Jurkat, Clone E6-1 (cell line): ENCODE results near the gene MT1E.
"Not testable (repeated sequence)": the region's sequence is repeated elsewhere in the genome, so short reads cannot be mapped to it uniquely, and the experiment has no call there.

Experiments used
- DNase-seq: peaks from one replicate; pipeline ENCODE4 v3.0.0-alpha.2; 2011; ENCODE audit warnings: low read depth, low spot score
- H3K4me3 ChIP-seq: 2 replicates; pipeline ENCODE4 v1.5.1; 2011; ENCODE audit warnings: mild to moderate bottlenecking, low read length, control low read depth, moderate library complexity

The MT1E gene

DNA sequence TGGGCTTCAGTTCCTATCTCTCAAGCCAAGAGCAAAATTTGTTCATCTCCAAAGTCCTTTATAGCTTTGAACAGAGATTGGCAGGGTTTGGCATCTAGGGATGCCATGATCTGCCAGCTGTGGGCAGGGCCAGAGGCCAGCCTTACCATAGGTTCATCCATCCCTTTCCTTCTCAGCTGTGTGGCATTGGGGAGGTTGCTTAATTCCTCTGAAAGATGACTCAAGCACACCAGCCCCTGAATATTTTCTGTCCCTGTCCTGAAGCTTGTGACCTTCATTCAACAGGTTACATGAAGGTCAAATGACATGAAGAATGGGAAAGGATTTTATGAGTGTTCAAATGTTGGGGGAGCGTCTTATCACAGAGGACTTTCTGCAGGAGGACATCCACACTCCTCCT lies 38.9 kb downstream of the MT1E start:
- no peak for DNase-seq

DNA sequence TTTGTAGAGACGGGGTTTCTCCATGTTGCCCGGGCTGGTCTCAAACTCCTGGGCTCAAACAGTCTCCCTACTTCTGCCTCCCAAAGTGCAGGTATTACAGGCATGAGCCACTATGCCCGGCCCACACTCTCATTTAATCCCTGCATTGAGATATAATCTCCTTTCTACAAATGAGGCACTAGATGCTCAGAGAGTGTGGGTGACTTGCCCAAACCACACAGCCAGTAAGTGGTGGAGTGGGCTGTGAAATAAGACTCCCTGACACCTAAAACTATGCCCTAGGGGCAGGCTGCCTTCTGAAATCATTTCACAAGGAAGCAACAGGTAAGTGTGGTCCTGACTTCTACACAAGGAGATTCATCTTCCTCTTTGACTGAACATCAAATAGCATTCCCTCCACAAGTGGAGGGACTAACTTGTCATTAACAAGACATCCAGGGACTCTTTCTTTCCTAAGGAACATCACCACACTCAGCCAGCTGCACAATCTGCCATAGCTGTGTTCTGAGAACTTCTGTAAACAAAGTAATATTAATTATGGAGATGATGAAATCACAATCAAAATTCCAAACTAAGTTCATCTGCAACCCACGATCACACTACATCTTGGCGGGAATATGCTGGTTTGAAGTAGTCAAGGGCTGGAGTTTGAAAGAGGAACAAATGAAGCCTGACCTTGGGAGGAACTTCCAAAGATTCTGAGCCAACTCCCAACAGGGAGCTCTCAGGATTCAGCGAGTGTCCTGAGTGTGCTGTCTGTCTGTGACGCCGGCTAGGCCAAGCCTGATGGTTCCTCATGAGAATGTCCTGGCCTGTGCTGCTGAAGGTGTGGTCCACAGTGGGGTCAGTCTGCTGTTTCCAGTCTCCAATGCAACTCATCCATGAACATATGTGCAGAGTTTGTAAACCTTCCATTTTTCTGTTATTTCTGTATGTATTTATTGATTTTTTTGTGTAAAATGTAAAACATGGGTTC lies 40.0 kb downstream of the MT1E start:
- H3K4me3 ChIP-seq, DNase-seq: not testable (repeated sequence)

More for the DNA sequence above, 38.9 kb downstream of the MT1E start:
- no peak overlapping the region for H3K4me3 ChIP-seq

DNA sequence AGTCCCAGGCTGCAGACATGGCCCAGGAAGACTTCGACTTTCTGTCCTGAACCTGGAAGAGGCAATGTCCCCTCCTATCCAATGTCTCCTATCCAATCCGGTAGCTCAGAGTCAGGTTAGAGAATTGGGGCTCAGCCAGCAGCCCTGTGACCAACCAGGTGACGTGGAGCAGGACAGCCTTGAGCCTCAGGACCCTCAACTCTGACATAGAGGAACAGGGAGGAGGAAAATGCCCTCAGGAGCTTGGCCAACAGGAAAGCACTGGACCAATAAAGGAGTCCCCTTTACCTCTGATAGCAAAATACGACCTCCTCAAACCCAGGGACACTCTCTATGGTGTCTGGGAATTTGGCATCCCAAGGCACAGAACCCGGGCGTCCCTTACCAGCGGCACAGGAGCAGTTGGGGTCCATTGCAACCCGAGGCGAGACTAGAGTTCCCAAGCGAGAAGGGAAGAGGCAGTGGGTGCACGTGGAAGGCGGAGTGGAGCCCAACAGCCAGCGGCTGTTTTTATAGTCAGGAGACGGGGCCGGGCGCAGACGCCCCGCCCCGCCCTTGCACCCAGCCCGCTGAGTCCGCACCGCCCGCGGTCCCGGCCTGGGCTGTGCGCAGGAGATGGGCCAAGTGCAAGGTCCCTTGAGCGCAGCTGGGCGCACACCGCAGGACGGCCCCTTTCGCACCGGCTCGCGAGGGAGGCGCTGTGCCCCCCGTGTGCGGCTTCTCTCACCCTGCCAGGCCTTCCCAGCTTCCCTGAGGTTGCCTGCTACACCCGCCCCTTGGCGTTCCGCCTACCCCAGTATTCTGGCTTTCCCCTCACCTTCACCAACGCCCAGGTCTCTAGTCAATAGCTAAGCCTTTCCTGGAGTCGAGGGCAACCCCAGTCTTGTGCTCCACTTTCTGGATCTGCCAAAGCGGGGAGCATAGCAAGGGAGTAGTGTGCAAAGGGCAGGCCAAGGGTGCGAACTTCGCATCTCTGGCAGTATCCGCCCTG lies 42.3 kb downstream of the MT1E start, which contains the start of gene MT1G:
Gene MT1G (minus strand): TSS at position 485 of the 991 bp plus-strand sequence. CDS start 72 bp downstream, at position 413.
- no peak for DNase-seq
- H3K4me3 ChIP-seq: no peak within 1 kb of the TSS

DNA sequence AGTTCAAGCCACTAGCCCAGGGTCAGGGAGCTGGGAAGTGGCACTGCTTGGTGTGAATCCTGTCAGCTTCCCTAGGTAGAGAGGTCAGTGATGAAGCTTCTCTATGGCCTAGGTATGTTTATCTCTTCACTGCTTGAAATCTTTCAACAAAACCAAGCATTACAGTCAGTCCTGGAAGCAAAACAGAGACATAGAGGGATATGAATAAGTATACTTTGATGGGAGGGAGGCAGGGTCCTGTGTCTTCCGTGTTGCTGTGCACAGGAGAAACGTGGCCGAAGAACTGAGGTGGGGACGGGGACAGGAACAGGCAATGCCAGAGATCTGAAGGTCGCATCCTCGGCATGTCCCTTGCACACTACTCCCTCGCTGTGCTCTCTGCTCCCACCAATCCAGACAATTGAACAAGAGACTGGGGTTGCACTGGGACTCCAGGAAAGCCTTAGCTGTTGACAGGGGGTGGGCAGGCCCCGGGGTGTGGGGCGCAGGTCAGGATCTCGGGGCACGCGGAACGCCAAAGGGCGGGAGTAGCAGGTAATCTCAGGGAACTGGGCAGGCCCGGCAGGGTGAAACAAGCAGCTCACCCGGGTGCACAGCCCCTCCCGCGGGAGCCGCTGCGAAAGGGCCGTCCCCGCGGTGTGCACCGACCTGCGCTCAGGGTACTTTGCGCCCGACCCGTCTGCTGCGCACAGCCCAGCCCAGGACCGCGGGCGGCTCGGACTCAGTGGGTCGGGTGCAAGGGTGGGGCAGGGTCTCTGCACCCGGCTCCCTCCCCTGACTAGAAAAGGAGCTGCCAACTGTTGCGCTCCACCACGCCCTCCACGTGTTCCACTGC lies 43.6 kb downstream of the MT1E start, which contains the start of gene MT1H:
Gene MT1H (plus strand): TSS at position 810 of the 835 bp plus-strand sequence. CDS start 71 bp downstream, outside the sequence.
- H3K4me3 ChIP-seq: no peak within 1 kb of the TSS
- DNase-seq: no peak

DNA sequence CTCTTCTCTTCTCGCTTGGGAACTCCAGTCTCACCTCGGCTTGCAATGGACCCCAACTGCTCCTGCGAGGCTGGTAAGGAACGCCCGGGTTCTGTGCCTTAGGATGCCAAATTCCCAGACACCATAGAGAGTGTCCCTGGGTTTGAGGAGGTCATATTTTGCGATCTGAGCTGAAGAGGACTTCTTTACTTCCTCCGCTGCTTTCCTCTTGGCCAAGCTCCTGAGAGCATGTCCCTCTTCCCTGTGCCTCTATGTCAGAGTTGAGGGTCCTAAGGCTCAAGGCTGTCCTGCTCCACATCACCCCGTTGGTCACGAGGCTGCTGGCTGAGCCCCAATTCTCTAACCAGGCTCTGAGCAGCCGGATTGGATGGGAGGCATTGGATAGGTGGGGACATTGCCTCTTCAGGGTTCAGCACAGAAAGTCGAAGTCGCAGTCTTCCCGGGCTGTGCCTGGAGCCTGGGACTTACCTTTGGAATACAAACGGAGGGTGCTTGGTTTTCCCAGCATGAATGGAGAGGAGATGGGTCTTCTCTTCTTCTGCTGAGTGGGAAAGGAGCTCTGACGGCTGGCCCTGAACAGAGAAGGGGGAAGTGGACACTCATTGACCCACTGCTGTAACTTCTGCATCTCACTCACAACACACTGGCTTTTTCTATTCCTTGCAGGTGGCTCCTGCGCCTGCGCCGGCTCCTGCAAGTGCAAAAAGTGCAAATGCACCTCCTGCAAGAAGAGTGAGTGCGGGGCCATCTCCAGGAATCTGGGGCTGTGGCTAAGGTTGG lies 44.4 kb downstream of the MT1E start:
- H3K4me3 ChIP-seq: no peak overlapping the region
- DNase-seq: no peak

DNA sequence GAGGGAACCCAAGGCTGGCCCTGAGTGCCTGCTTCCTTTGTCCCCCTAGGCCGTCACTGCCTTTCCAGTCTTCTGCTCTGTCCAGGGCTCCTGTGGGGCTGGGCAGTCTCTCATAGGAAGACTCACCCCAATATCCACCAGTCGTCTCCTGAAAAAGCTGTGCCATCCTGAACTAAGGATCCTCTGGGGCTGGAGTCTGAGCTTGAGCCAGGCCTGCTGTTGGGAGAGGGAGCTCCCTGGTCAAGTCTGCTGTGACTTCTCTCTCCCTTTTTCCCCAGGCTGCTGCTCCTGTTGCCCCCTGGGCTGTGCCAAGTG lies 45.0 kb downstream of the MT1E start:
- H3K4me3 ChIP-seq: no peak overlapping the region
- no peak for DNase-seq

DNA sequence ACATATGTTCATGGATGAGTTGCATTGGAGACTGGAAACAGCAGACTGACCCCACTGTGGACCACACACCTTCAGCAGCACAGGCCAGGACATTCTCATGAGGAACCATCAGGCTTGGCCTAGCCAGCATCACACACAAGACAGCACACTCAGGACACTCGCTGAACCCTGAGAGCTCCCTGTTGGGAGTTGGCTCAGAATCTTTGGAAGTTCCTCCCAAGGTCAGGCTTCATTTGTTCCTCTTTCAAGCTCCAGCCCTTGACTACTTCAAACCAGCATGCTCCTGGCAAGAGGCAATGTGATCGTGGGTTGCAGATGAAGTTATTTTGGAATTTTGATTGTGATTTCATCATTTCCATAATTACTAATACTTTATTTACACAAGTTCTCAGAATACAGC lies 46.1 kb downstream of the MT1E start:
- not testable (repeated sequence) for H3K4me3 ChIP-seq, DNase-seq

DNA sequence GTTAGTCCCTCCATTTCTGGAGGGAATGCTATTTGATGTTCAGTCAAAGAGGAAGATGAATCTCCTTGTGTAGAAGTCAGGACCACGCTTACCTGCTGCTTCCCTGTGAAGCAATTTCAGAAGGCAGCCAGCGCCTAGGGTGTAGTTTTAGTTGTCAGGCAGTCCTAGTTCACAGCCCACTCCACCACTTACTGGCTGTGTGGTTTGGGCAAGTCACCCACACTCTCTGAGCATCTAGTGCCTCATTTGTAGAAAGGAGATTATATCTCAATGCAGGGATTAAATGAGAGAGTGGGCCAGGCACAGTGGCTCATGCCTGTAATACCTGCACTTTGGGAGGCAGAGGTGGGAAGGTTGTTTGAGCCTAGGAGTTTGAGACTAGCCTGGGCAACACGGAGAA lies 46.6 kb downstream of the MT1E start:
- not testable (repeated sequence) for DNase-seq, H3K4me3 ChIP-seq

DNA sequence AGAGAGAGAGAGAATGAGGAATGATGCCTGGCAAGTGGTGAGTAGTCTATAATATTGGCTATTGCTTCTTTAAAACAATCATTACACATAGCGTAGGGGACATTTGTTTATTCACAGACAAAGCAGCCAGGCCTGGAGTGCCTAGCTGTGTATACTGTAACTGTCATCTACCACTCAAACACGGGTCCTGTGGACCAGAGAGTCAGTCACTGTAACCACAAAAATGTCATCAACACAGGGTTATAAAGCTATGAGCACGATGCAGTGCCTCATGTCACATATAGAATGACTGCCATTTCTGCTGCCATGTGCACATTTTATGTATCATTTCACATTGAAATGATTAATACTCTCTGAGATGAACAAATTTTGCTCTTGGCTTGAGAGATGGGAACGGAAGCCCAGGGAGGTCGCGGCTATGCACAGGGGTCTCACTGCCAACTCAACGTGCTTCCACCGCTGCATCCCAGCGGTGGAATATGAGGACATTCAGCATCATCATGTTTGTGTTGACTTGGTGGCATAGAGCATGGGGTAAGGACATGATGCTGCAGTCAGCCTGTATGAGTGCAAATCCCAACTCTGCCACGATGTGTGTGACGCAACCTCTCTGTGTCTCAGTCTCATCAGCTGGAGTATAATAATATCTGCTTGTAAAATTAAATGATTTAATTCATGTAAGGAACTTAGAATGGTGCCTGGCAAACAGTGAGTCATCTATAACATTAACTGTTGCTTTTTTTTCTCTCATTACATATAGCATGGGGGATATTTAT lies 47.4 kb downstream of the MT1E start:
- DNase-seq: no peak
- no peak overlapping the region for H3K4me3 ChIP-seq

DNA sequence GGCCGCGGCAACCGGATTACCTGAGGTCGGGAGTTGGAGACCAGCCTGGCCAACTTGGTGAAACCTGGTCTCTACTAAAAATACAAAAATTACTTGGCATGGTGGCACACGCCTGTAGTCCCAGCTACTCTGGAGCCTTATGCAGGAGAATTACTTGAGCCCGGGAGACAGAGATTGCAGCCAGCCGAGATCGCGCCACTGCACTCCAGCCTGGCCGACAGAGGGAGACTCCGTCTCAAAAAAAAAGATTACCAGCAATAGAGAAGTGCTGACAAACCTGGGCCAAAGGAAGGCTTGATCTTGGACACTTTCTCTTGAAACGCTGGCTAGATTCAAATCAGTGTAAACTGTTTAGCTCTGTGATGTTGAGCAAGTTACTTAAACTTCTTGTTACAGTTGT lies 48.3 kb downstream of the MT1E start:
- no peak for DNase-seq
- H3K4me3 ChIP-seq: no peak overlapping the region

DNA sequence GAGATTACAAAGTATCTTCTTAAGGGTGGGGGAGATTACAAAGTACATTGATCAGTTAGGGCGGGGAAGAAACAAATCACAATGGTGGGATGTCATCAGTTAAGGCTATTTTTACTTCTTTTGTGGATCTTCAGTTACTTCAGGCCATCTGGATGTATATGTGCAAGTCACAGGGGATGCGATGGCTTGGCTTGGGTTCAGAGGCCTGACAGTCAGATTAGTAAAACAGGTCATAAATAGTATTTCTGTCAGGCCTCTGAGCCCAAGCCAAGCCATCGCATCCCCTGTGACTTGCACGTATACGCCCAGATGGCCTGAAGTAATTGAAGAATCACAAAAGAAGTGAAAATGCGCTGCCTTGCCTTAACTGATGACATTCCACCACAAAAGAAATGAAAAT lies 49.0 kb downstream of the MT1E start:
- DNase-seq, H3K4me3 ChIP-seq: not testable (repeated sequence)

DNA sequence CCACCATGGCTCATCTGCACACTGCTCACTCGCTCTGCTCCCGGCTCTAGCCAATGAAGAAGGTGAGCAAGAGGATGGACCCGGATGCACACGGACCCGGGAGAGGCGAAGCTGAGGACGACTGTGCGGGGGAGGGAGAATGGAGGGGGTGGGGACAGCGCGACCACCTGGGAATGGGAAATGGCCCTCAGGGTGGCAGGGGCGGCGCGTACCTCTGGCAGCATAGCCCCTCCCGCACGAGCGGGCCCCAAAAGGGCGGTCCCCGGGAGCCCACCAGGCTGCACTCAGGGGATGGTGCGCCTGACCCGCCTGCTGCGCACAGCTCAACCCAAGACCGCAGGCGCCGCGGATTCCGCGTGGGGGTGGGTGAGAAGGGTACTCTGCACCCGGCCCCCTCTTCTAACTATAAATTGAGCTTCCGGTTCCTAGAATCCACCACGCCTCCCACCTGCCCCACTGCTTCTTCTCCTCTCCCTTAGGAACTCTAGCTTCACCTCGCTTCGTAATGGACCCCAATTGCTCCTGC lies 50.2 kb downstream of the MT1E start:
- DNase-seq: no peak
- no peak overlapping the region for H3K4me3 ChIP-seq
